NCI-H1417 treated with DMSO at 0.1 percent for 48 hours (cell line): ENCODE data around the gene TSPYL1.
A peak's percentile ranks its signal among the peaks of the same experiment; 100 is the strongest.
"Not testable (repeated sequence)": the region's sequence is repeated elsewhere in the genome, so short reads cannot be mapped to it uniquely, and the experiment has no call there.

Source experiments
- DNase-seq: peaks from one replicate; lab custom pipeline; 2025; lab: John Stamatoyannopoulos, UW

Gene TSPYL1

GRCh38 chr6:116292553-116292952 lies 12.8 kb upstream of the TSPYL1 start:
- DNase-seq, result no peak

- DNase-seq, result no peak
These were observed 12.1 kb upstream of the TSPYL1 start for GRCh38 chr6:116291701-116292396.

- no peak for DNase-seq
These were observed 11.1 kb upstream of the TSPYL1 start for GRCh38 chr6:116290799-116291198.

- no peak for DNase-seq
These were observed 10.1 kb upstream of the TSPYL1 start for GRCh38 chr6:116289876-116290275.

GRCh38 chr6:116287689-116288282 lies 8.1 kb upstream of the TSPYL1 start:
- DNase-seq, result no peak

GRCh38 chr6:116286773-116287358 lies 7.1 kb upstream of the TSPYL1 start:
- no peak for DNase-seq

GRCh38 chr6:116284984-116285383 lies 5.3 kb upstream of the TSPYL1 start:
- not testable (repeated sequence) for DNase-seq

GRCh38 chr6:116283191-116283590 lies 3.5 kb upstream of the TSPYL1 start:
- no peak for DNase-seq

GRCh38 chr6:116282698-116283097 lies 3.0 kb upstream of the TSPYL1 start:
- no peak for DNase-seq

GRCh38 chr6:116280933-116281316 lies 1.2 kb upstream of the TSPYL1 start:
- no peak for DNase-seq

GRCh38 chr6:116280161-116280932 lies 617 bp upstream of the TSPYL1 start:
- no peak for DNase-seq

GRCh38 chr6:116278854-116279231 lies 887 bp downstream of the TSPYL1 start:
- no peak for DNase-seq

GRCh38 chr6:116278481-116278829 lies 1.3 kb downstream of the TSPYL1 start:
- no peak for DNase-seq

- DNase-seq, result no peak
These were observed 2.6 kb downstream of the TSPYL1 start for GRCh38 chr6:116277124-116277523.

GRCh38 chr6:116271149-116271708 lies 8.5 kb downstream of the TSPYL1 start:
- DNase-seq, result no peak

GRCh38 chr6:116268589-116269293 lies 11.0 kb downstream of the TSPYL1 start:
- peak; percentile 21 for DNase-seq

GRCh38 chr6:116267836-116268588 lies 11.7 kb downstream of the TSPYL1 start:
- no peak for DNase-seq

GRCh38 chr6:116266803-116267202 lies 12.9 kb downstream of the TSPYL1 start:
- DNase-seq, result no peak

- no peak for DNase-seq
These were observed 14.5 kb downstream of the TSPYL1 start for GRCh38 chr6:116265041-116265829.

- DNase-seq, result no peak
These were observed 16.4 kb downstream of the TSPYL1 start for GRCh38 chr6:116263353-116263752.
